GM23338 (cell line): Measurements from ENCODE around the gene MKLN1.

ENCODE experiments used
- EZH2 ChIP-seq: fragments of 200-600 bp; sonication (generic); IDR thresholded peaks from one replicate; pipeline ENCODE4 v1.8.0; 2017; ENCODE audit warnings: antibody characterized with exemption, mild to moderate bottlenecking, low read depth; ENCODE audit not compliant: unreplicated experiment
- ZNF331 ChIP-seq: fragments of 250-450 bp; sonication (Bioruptor Pico); IDR thresholded peaks from 2 replicates; pipeline ENCODE4 v1.5.0; 2020; ENCODE audit warnings: low read depth, mild to moderate bottlenecking, moderate library complexity
- TF ChIP-seq, protein P1 (sequence below), 2 experiments: fragments of 200-600 bp in 1 of 2; sonication (generic) in 1 of 2; conservative IDR thresholded peaks; 2 replicates each; pipeline versions ENCODE4 v1.5.1 to v1.6.1; 2016 to 2017; ENCODE audit warnings: antibody characterized with exemption in 2 of 2, low read depth in 2 of 2, mild to moderate bottlenecking in 2 of 2, moderate library complexity in 1 of 2
- TF ChIP-seq, protein P2 (sequence below): IDR thresholded peaks from one replicate; pipeline ENCODE4 v1.6.1; 2018; ENCODE audit warnings: antibody characterized with exemption; ENCODE audit not compliant: unreplicated experiment
- TF ChIP-seq, protein P3 (sequence below): IDR thresholded peaks from 2 replicates; pipeline ENCODE4 v1.6.1; 2016; ENCODE audit warnings: antibody characterized with exemption

DNA sequence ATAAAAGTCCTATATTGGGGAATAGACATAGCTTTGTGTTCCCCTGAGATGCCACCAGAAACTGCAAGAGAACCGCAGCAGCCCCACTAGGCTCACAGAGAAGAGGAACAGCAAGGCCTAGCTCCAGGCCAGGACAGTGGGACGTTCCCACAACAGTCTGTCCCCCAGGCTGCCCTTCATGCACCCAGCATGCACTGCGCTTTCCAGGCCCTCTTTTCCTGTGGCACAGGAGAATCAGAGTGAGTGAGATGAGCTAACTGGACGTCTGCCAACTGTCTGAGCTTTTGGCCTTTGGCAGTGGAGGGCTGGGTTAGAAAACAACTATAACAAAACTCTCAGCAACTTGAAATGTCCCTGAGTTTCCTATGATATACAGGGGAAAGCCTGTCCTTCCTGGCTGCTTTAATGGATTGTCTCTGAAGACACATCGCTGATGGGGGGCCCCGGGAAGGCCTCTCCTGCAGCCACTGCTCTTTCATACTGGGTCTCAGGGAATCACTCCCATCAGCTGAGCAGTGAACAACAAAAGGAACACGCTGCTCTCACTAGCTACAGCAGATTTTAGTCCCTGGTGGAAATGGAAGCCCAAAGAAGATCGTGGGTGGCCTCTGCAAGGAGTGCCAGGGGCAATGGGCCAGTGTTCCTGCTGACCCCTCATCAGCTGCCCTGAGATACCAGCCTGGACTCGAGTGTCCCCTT is 175.3 kb downstream of the MKLN1 start:
- TF ChIP-seq, protein P1, sequence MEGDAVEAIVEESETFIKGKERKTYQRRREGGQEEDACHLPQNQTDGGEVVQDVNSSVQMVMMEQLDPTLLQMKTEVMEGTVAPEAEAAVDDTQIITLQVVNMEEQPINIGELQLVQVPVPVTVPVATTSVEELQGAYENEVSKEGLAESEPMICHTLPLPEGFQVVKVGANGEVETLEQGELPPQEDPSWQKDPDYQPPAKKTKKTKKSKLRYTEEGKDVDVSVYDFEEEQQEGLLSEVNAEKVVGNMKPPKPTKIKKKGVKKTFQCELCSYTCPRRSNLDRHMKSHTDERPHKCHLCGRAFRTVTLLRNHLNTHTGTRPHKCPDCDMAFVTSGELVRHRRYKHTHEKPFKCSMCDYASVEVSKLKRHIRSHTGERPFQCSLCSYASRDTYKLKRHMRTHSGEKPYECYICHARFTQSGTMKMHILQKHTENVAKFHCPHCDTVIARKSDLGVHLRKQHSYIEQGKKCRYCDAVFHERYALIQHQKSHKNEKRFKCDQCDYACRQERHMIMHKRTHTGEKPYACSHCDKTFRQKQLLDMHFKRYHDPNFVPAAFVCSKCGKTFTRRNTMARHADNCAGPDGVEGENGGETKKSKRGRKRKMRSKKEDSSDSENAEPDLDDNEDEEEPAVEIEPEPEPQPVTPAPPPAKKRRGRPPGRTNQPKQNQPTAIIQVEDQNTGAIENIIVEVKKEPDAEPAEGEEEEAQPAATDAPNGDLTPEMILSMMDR (conservative IDR thresholded peaks at IDR 0.05; ENCODE audit: low read depth in 2 of 2): no peak
- TF ChIP-seq, protein P2, sequence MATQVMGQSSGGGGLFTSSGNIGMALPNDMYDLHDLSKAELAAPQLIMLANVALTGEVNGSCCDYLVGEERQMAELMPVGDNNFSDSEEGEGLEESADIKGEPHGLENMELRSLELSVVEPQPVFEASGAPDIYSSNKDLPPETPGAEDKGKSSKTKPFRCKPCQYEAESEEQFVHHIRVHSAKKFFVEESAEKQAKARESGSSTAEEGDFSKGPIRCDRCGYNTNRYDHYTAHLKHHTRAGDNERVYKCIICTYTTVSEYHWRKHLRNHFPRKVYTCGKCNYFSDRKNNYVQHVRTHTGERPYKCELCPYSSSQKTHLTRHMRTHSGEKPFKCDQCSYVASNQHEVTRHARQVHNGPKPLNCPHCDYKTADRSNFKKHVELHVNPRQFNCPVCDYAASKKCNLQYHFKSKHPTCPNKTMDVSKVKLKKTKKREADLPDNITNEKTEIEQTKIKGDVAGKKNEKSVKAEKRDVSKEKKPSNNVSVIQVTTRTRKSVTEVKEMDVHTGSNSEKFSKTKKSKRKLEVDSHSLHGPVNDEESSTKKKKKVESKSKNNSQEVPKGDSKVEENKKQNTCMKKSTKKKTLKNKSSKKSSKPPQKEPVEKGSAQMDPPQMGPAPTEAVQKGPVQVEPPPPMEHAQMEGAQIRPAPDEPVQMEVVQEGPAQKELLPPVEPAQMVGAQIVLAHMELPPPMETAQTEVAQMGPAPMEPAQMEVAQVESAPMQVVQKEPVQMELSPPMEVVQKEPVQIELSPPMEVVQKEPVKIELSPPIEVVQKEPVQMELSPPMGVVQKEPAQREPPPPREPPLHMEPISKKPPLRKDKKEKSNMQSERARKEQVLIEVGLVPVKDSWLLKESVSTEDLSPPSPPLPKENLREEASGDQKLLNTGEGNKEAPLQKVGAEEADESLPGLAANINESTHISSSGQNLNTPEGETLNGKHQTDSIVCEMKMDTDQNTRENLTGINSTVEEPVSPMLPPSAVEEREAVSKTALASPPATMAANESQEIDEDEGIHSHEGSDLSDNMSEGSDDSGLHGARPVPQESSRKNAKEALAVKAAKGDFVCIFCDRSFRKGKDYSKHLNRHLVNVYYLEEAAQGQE: no peak
- TF ChIP-seq EZH2 (no peak), ZNF331 (no peak)
- TF ChIP-seq, protein P3, sequence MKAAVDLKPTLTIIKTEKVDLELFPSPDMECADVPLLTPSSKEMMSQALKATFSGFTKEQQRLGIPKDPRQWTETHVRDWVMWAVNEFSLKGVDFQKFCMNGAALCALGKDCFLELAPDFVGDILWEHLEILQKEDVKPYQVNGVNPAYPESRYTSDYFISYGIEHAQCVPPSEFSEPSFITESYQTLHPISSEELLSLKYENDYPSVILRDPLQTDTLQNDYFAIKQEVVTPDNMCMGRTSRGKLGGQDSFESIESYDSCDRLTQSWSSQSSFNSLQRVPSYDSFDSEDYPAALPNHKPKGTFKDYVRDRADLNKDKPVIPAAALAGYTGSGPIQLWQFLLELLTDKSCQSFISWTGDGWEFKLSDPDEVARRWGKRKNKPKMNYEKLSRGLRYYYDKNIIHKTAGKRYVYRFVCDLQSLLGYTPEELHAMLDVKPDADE: no peak
